Measurements from ENCODE around the gene IRF4.

DNA sequence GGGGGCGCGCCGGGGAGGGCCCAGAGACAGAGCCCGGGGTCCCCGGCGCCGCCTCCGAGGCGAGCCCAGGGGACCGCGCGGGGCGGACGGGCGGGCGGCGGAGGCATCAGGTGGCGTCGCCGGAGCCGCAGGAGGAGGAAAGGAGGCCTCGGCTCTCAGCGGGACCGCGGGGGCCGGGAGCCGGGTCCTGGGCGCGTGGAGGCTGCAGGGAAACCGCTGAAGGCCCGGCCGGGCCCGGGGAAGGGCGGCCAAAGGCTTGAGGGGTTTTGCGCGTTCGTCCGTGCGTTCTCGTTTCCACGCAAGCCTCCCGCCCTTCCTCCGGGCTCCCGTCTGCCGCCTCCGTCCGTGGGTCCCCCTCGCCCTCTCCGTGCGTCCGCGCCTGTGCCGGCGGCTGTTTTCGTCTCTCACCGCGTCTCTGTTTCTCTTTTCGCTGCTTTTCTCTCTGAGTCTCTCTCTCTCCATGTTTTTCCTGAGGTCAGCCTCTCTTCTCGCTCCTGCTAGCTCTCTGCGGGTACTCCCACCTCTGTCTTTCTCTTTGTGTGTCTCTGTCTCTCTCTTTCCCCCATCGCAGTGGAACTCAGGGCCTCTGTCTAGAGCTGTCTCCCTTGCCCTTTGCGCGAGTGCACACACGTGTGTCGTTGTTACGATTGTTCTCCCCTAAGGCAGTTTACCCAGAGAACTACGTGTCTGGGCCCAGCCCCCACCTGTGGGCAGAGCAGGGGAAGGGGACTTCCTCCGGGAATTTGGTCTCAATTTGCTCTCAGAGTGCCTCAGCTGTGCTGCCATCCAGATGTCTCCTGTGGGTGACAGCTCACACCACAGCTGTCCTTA lies 2.1 kb downstream of the IRF4 start:
- TF ChIP-seq POLR2A (IDR thresholded peaks at IDR 0.05; ENCODE audit: low read length) (no peak), GATA1 (IDR thresholded peaks at IDR 0.05; ENCODE audit: low read depth, low read length) (no peak)
